HG03060 (cell line): ENCODE data around the gene YTHDC1.
A peak's percentile ranks its signal among the peaks of the same experiment; 100 is the strongest.

ENCODE experiments used
- ATAC-seq: cut with Tn5 transposase; IDR thresholded peaks from one replicate; pipeline ENCODE4 v1.9.1; 2021; ENCODE audit warnings: low read depth, moderate number of reproducible peaks; ENCODE audit not compliant: unreplicated experiment

YTHDC1 gene

GRCh38 chr4:68360231-68360968 is 10.5 kb upstream of the YTHDC1 start:
- ATAC-seq: no peak

GRCh38 chr4:68359508-68359907 is 9.6 kb upstream of the YTHDC1 start:
- ATAC-seq: peak; percentile 80

GRCh38 chr4:68358988-68359387 is 9.1 kb upstream of the YTHDC1 start:
- ATAC-seq: no peak

GRCh38 chr4:68352791-68353190 is 2.9 kb upstream of the YTHDC1 start:
- ATAC-seq: no peak

DNA sequence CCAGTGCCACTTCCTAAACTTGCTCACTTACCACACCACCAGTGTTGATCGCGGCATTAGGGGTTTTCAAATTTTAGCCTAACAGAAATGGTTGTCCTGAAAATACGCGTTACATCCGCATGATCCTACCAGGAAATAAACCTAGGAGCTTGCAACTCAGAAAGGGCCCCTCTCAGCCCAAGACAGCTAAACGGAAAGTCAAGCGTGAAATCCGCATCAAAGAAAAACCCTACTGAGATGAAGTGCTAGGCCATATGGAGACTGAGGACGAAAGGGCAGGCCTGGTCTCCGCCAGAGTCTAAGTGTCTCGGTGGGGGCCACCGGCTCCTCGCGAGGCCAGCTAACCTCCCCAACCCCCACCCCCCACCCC is 626 bp downstream of the YTHDC1 start:
- ATAC-seq: no peak

GRCh38 chr4:68348577-68348976 is 1.3 kb downstream of the YTHDC1 start:
- no peak for ATAC-seq

DNA sequence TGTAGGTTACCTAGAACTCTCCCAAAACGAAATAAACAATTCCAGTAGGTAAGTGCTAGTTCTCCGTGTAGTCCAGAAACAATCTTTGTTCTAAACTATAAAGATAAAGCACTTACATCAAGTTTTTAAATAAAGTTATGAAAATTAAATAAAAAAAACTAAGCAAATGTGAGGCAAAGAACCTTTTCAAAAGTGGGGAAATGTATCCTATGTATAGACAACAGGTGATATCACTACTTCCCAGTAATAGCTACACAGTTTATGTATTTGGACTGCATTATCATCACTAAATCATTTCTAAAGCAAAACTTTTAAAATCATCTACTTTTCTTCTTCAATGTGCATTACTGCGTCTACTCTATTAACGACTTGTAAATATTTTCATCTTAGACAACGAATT is 2.0 kb downstream of the YTHDC1 start:
- no peak for ATAC-seq

DNA sequence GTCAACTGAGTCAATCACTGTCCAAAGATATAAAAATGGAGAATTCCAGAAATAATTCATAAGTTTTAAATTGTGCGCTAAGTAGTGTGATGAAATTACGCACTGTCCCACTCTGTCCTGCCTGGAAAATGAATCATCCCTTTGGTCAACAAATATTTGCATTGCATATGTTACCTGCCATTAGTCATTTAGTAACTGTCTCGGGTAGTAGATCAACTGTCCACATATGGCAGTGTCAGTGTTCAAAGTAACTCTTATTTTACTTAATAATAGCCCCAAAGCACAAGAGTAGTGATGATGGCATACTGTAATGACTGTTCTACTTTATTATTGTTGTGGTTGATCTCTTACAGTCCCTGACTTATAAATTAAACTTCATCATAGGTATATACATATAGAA is 3.4 kb downstream of the YTHDC1 start:
- no peak for ATAC-seq

- ATAC-seq: no peak
These were observed 5.1 kb downstream of the YTHDC1 start for GRCh38 chr4:68344785-68345184.

- ATAC-seq: no peak
These were observed 5.8 kb downstream of the YTHDC1 start for GRCh38 chr4:68344049-68344448.

GRCh38 chr4:68342134-68342533 is 7.8 kb downstream of the YTHDC1 start:
- no peak for ATAC-seq

GRCh38 chr4:68338625-68339024 is 11.3 kb downstream of the YTHDC1 start:
- no peak for ATAC-seq

- no peak for ATAC-seq
These were observed 12.4 kb downstream of the YTHDC1 start for GRCh38 chr4:68337522-68337921.

- no peak for ATAC-seq
These were observed 12.9 kb downstream of the YTHDC1 start for GRCh38 chr4:68337004-68337403.

- no peak for ATAC-seq
These were observed 13.4 kb downstream of the YTHDC1 start for GRCh38 chr4:68336530-68336929.

DNA sequence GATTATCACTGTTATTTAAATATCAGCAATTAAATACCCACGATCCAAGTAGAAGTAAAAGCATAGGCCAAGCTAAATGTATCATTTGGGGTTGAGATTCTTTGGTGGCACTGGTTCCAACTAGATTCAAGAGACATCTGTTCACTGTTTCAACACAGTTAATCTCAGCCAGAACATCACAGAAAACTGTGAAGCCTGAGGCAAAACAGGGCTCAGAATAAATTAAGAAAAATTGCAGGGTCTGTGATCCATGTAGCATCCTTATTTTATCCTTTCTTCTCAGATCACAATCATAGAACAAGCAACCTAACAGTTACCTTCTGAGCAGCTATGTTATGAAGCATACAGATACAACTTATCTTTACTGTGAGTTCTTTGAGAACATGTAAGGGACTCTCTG is 23.7 kb downstream of the YTHDC1 start:
- no peak for ATAC-seq

GRCh38 chr4:68324519-68325262 is 25.2 kb downstream of the YTHDC1 start:
- ATAC-seq: no peak

DNA sequence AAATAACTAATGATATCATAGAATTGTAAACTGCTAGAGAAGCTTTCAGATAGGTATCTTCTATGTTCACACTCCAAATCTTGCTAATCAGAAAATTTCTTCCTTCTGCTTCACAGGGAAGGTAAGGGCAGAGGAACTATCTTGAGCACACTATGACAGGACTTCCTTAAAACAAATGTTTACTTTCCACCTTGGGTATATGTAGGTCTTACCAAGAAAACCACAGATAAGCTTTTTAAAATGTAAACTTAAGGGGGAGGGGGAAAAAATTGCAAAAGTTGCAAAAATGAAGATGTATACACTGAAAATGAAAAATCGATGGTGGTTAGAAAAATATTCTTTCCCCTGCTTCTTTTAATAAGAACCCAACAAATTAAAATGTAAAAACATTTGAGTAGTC is 30.9 kb downstream of the YTHDC1 start:
- no peak for ATAC-seq

- no peak for ATAC-seq
These were observed 33.5 kb downstream of the YTHDC1 start for GRCh38 chr4:68316193-68316969.

GRCh38 chr4:68310651-68311247 is 39.1 kb downstream of the YTHDC1 start:
- no peak for ATAC-seq

DNA sequence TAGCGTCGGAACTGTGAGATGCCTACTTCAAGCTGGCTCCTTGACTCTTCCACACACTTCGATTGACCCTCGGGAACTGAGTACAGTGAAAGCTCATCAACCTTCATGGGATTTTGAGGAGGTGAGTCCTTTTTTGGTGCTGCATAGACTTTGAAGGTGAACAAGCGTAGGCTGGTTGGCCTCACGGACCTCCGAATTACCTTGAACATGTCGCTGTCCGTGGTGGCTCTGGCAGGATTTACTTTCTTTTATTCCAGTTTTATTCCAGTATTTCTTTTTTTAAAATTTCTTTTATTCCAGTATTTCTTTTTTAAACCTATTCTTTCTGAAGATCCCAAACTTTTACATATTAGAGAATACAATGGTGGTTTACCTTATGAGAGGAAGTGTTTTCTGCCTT is 45.2 kb downstream of the YTHDC1 start:
- no peak for ATAC-seq
